Measurements from ENCODE around the gene GSTM1.
"Not testable (repeated sequence)": the region's sequence is repeated elsewhere in the genome, so short reads cannot be mapped to it uniquely, and the experiment has no call there.

GSTM1 gene

GRCh38 chr1:109660691-109661026, 27.0 kb upstream of the GSTM1 start:
- not testable (repeated sequence) for DNase-seq

- no peak for DNase-seq
Measured at GRCh38 chr1:109661391-109661790, 26.2 kb upstream of the GSTM1 start.

DNA sequence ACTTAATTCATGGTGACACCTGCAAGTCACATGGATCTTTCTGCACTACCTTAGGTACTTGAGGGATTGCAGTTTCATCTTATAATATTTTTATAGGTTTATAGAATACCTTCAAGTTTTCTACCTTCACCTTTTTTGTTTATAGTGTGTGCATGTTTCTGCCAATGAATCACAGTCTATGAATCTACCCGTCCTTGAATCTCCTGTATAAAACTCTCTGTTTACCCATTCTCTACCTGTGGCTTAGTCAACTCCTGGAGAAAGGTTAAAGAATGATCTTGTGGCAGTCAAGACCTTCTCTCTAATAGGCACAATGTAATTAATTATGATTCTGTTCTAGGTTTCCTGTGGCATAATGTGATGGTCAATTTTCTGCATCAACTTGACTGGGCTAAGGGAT, 22.9 kb upstream of the GSTM1 start:
- no peak for DNase-seq

DNA sequence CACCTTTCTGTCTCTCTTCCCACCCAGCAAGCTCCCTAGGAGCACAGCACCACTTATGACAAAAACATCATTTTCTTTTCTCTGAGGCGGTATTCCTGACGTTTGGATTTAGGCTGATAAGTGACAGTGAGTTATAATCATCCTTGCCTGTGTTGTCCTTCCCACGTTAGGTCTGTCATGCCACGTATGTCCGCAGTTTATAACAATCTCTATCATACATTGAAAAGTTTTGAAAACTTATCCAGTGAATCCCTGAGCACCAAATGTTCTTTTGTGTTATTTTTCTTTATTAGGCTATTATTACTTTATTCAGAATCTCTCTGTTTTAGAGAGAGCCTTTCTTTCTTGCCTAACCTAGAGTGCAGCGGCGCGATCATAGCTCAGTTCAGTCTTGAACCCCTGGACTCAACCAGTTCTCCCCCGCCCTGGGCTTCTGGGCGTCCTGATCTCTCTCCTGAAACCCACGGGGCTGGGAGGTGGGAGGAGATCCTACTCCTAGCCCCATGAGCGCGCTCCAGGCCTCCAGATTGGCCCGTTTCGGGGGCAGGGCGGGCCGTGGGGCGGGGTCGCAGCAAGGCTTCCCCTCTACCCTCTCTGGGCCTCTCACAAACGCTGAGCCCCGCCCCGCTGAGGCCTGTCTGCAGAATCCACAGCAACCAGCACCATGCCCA, 20.0 kb upstream of the GSTM1 start, which contains the start of gene GSTM2:
TSS of gene GSTM2 (plus strand) at position 606 of the 671 bp plus-strand sequence. CDS start at position 665, 59 bp downstream.
- no peak for DNase-seq

DNA sequence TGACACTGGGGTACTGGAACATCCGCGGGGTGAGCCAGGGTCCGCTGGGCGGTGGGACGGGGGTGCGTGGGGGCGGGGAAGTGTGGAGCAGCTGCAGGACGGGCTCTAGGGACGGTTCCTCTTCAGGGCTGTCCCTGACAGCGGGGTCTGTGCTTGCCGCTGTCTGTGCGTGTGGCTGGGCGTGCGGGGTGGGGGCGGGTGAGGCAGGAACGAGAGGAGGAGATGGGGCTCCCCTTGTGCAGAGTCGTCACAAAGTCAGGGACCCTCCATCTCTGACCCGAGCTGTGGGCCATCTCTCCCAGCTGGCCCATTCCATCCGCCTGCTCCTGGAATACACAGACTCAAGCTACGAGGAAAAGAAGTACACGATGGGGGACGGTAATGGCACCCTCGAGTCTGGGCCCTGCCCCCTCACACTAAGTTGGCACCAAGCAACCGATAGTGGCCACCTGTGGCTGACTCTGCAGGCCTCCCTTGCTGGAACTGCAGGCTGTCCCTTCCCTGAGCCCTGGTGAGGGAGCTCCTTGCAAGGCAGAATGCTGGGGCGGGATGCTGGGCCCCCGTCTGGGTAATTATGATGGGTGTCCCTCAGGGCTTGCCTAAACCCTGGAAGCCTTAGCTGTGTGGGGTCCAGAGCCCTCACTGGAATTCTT, 19.4 kb upstream of the GSTM1 start:
- no peak for DNase-seq

DNA sequence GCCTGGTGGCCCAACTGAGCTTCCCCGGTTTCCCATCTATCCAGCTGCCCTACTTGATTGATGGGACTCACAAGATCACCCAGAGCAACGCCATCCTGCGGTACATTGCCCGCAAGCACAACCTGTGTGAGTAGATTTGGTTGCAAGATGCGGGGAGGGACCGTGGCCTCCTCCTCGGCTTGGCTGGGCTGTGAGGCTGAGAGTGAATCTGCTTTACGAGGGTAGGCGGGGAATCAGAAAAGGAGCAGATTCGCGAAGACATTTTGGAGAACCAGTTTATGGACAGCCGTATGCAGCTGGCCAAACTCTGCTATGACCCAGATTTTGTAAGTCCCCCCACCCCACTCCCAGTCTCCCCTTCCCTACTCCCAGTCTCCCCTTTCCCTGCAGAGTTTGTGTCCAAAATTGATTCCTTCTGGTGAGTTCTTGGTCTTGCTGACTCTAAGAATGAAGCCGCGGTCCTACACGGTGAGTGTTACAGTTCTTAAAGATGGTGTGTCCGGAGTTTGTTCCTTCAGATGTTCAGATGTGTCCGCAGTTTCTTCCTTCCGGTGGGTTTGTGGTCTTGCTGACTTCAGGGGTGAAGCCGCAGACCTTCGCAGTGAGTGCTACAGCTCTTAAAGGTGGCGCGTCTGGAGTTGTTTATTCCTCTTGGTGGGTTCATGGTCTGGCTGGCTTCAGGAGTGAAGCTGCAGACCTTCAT, 18.2 kb upstream of the GSTM1 start:
- DNase-seq = no peak

GRCh38 chr1:109669949-109670302, 17.7 kb upstream of the GSTM1 start:
- not testable (repeated sequence) for DNase-seq

DNA sequence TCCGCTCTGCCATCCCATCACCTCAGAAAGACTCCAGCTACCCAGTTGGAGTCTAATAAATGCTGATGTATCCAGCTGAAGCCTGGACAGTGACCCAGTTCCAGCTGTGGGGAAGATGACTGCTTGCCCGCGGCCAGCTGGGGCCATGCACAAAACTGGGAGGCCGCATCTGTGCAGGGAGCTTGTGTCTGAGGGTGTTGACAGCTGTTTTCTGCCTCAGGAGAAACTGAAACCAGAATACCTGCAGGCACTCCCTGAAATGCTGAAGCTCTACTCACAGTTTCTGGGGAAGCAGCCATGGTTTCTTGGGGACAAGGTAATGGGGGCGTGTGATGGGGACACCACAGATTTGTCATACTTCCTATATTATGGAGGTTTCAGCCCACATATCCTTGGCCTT, 16.6 kb upstream of the GSTM1 start:
- peak; percentile 54 for DNase-seq

DNA sequence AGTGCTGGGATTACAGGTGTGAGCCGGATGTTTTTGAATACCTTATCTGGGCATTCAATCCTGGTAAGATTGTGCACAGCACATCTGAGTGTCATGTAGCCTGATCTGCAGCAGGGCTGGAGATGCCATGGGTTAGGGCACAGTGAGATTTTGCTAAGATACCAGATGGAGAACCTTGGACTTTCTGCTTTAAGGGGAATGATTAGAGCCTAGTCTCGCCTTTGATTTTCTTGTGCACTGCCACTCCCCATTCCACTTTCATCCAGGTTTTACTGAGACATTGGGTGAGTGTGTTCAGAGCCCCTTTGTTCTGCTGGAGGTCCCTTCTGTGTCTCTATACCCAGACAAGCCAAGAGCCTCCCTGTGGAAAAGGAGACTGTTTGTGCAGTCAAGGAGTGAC, 13.8 kb upstream of the GSTM1 start:
- not testable (repeated sequence) for DNase-seq

DNA sequence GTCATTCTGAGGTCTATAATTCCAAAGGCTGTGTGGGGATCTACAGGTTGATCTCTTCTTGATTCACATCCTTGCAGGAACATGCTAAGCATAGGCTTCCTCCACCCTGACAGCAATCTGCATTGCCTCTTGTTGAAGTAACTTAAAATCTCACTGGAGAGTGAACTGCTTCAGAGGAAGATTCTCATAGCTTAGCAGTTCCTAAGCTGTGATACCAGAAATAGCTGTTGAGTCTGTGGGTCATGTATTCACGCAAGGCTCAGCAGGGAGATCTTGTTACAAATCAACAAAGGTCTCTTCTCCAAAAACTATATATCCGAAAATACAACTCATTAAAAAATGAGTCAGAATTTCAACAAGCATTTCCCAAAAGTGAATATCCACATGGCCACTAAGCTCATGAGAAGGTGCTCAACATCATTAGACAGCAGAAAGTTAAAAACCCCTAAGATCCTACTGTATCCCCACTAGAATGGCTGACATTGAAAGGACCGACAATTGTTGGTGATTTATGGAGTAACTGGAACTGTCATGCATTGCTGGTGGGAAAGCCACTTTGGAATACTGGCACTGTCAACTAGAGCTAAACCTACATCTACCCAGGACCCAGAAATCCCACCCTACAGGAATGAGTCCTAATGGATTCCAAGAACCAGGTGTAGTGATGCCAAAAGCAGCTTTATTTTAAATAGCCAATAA, 10.8 kb upstream of the GSTM1 start:
- DNase-seq = not testable (repeated sequence)

DNA sequence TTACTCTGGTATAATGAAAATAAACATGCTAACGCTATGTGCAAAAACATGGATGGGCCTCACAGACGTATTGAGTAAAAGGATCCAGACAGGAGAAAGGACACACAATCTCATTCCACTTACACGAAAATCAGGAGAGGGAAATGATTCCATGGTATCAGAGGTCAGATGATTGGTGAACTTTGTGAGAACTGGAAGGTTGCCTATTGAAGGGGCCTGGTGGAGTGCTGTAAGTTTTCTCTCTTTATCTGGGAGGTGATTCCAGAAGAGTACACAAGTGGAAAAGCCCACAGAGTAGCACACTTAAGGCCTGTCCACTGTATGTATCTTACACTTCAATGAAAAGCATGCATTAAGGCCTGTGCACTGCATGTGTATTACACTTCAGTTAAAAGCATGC, 10.2 kb upstream of the GSTM1 start:
- no peak for DNase-seq

DNA sequence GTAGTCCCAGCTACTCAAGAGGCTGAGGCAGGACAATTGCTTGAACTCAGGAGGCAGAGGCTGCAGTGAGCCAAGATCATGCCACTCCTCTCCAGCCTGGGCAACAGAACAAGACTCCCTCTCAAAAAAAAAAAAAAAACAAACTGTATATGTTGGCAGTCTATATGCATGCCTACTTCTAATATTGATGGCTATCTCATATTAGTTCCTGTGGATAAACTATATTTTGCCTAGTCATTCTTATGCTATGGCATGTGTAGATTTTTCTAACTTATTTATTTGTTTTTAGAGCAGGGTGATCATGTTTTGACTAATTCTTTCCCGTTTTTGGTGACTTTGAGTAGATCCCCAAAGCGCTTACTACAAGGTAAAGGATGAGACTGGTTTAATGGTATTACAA, 9.0 kb upstream of the GSTM1 start:
- DNase-seq = not testable (repeated sequence)

DNA sequence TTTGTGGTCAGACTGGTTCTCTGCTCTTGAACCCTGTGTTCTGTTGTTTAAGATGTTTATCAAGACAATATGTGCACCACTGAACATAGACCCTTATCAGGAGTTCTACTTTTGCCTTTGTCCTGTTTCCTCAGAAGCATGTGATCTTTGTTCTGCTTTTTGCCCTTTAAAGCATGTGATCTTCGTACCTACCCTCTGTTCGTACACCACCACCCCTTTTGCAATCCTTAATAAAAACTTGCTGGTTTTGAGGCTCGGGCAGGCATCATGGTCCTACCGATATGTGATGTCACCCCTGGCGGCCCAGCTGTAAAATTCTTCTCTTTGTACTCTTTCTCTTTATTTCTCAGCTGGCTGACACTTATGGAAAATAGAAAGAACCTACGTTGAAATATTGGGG, 2.8 kb upstream of the GSTM1 start:
- not testable (repeated sequence) for DNase-seq

DNA sequence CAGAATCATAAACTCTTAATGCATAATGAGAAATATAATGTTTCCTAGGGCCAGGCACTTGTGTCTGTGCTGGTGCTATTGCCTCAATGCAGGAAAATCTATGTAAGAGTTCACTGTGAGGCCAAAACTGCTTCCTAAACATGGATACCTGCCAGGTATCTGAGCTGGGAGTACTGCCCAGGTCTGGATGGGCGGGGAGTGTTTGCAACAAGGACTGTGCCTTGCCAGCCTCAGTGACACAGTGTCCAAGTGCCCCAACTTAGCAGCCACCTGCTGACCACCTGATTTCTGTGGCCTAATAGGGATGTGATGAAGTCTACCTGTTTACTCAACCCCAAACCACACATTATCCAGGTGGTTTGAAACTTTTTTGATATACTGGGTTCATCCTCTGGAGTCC, 2.2 kb upstream of the GSTM1 start:
- not testable (repeated sequence) for DNase-seq

GRCh38 chr1:109685890-109686289, 1.7 kb upstream of the GSTM1 start:
- DNase-seq = not testable (repeated sequence)

GRCh38 chr1:109687109-109687508, 508 bp upstream of the GSTM1 start:
- DNase-seq = not testable (repeated sequence)

- no peak for DNase-seq
Measured at GRCh38 chr1:109689844-109690405, 2.3 kb downstream of the GSTM1 start.

GRCh38 chr1:109691759-109692158, 4.1 kb downstream of the GSTM1 start:
- no peak for DNase-seq

DNA sequence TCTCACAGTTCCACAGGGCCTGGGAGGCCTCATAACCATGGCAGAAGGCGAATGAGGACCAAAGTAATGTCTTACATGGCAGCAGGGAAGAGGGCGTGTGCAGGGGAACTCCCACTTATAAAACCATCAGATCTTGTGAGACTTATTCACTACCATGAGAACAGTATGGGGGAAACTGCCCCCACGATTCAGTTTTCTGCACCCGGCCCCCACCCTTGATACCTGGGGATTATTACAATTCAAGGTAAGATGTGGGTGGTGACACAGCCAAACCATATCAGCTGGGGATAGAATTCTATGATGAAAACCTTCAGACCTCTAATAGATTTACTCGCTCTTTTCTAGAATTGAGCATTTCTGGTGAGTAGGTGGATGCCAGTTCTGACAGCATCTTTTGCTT, 6.8 kb downstream of the GSTM1 start:
- DNase-seq = not testable (repeated sequence)

- not testable (repeated sequence) for DNase-seq
Measured at GRCh38 chr1:109695138-109695537, 7.5 kb downstream of the GSTM1 start.

DNA sequence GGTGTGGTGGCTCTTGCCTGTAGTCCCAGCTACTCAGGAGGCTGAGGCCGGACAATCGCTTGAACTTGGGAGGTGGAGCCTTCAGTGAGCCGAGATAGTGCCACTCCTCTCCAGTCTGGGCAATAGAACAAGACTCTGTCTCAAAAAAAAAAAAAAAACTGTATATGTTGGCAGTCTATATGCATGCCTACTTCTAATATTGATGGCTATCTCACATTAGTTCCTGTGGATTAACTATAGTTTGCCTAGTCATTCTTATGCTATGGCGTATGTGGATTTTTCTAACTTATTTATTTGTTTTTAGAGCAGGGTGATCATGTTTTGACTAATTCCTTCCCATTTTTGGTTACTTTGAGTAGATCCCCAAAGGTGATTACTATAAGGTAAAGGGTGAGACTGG, 9.4 kb downstream of the GSTM1 start:
- DNase-seq = no peak

- not testable (repeated sequence) for DNase-seq
Measured at GRCh38 chr1:109697861-109698260, 10.2 kb downstream of the GSTM1 start.

- not testable (repeated sequence) for DNase-seq
Measured at GRCh38 chr1:109702940-109703339, 15.3 kb downstream of the GSTM1 start.
